OCI-LY3 (cell line): ENCODE results near the gene TP53.

ENCODE experiments used
- H2AFZ ChIP-seq: fragments of 200-600, 300-600 bp; shearing (Covaris generic); 2 replicates; pipeline ENCODE4 v1.6.0; 2014; ENCODE audit warnings: antibody characterized with exemption, low read depth, low read length
- H3K27ac ChIP-seq: fragments of 200-600, 300-600 bp; sonication (generic); 2 replicates; pipeline ENCODE4 v1.5.1; 2014; ENCODE audit warnings: mild to moderate bottlenecking, low read length, moderate library complexity, mixed read lengths
- H3K27me3 ChIP-seq: fragments of 200-600, 300-600 bp; sonication (generic); 2 replicates; pipeline ENCODE4 v1.6.1; 2014; ENCODE audit warnings: low read depth, low read length, mixed read lengths
- H3K36me3 ChIP-seq: fragments of 200-600, 300-600 bp; sonication (generic); replicated peaks from 2 replicates; pipeline ENCODE3; 2014; ENCODE audit warnings: low read depth, low read length, mixed read lengths
- H3K4me1 ChIP-seq: fragments of 300-600, 200-600 bp; sonication (generic); 2 replicates; pipeline ENCODE4 v1.6.1; 2014; ENCODE audit warnings: low read length, mixed read lengths
- H3K4me2 ChIP-seq: fragments of 200-600, 300-600 bp; sonication (generic); 2 replicates; pipeline ENCODE4 v1.6.1; 2014; ENCODE audit warnings: low read length, mixed read lengths
- H3K4me3 ChIP-seq: fragments of 300-600, 200-600 bp; sonication (generic); 2 replicates; pipeline ENCODE4 v1.5.1; 2014; ENCODE audit warnings: antibody characterized with exemption, mild to moderate bottlenecking, low read length, moderate library complexity
- H3K79me2 ChIP-seq: fragments of 300-600, 200-600 bp; shearing (Covaris generic); 2 replicates; pipeline ENCODE4 v1.6.1; 2014; ENCODE audit warnings: mild to moderate bottlenecking, low read length, mixed read lengths
- H3K9ac ChIP-seq: fragments of 300-600, 200-600 bp; shearing (Covaris generic); 2 replicates; pipeline ENCODE4 v1.6.0; 2014; ENCODE audit warnings: mild to moderate bottlenecking, low read length, moderate library complexity
- H3K9me3 ChIP-seq: fragments of 200-600, 300-600 bp; shearing (Covaris generic); 2 replicates; pipeline ENCODE4 v1.6.1; 2014; ENCODE audit warnings: low read length, mixed read lengths; ENCODE audit not compliant: insufficient read depth
- H4K20me1 ChIP-seq: fragments of 200-600, 300-600 bp; sonication (generic); 2 replicates; pipeline ENCODE4 v1.6.1; 2016; ENCODE audit warnings: low read length, mixed read lengths; ENCODE audit not compliant: insufficient read depth
- EZH2phosphoT487 ChIP-seq: fragments of 200-600 bp; shearing (Covaris generic); IDR thresholded peaks from 2 replicates; pipeline ENCODE4 v1.6.1; 2018; ENCODE audit warnings: antibody characterized with exemption, mixed run types, low read depth
- TF ChIP-seq, protein P1 (sequence below): fragments of 200-600, 300-600 bp; sonication (generic); IDR thresholded peaks from 2 replicates; pipeline ENCODE4 v1.5.1; 2014; ENCODE audit warnings: antibody characterized with exemption, low read length, low read depth

The TP53 gene

DNA sequence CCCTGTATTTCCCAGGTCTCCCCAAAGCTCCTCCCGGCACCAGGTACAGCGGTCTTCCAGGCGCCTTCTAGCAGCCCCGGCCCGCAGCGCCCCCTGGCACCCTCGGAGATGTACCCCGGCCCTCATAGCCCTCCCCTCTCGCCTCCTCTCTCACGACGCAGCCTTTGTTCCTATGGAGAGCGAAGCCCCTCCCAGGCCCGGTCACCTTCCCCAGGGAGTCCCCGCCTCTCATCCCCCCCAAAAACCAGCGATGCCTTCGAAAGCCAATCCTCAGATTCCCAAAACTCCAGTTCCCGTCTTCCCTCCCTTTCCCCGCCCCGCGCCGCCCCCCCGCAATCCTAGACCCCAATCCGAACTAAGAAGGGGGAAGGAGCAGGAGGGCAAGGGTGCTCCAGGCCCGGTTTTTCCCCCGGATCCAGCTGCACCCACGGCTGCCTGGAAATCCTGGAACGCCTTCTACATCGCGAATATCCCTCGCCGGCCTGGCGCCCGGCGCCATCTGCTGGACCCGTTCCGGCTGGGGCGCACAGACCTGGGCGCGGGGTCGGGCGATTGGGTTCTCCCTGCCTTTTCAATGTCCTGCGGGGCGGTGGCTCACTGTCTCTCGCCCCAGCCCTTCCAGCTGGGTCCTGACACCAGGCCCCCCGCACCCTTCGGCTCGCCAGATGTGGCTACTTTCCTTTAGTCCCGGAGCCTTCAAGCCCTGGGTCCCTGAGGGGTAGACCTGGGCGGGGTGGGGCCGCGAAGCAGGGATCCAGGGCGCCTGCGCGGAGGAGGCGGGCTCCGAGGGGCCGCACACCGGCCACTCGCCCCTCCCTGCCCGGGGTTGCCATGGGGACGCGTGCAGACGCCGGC is 29.8 kb upstream of the TP53 start, which contains the start of gene DNAH2:
TSS of gene DNAH2 (plus strand) at position 844 of the 855 bp plus-strand sequence. CDS start 1,991 bp downstream, outside the sequence.
- Histone ChIP-seq H3K9ac (peak within 1 kb of the TSS; percentile 57), H3K4me1 (peaks cover 9% of the 10 kb centered on the region), H3K4me3 (peak within 1 kb of the TSS; percentile 83), H3K9me3 (no peaks in the 10 kb centered on the region), H2AFZ (peak within 1 kb of the TSS; percentile 63; the same call in 1 of the 2 replicates), H3K36me3 (no peaks in the 10 kb centered on the region), H4K20me1 (no peaks in the 10 kb centered on the region), H3K27ac (no peak within 1 kb of the TSS), H3K4me2 (peak within 1 kb of the TSS; percentile 95), H3K27me3 (peaks cover 44% of the 10 kb centered on the region), H3K79me2 (no peaks in the 10 kb centered on the region)
- no peak for TF ChIP-seq EZH2phosphoT487
- TF ChIP-seq, protein P1, sequence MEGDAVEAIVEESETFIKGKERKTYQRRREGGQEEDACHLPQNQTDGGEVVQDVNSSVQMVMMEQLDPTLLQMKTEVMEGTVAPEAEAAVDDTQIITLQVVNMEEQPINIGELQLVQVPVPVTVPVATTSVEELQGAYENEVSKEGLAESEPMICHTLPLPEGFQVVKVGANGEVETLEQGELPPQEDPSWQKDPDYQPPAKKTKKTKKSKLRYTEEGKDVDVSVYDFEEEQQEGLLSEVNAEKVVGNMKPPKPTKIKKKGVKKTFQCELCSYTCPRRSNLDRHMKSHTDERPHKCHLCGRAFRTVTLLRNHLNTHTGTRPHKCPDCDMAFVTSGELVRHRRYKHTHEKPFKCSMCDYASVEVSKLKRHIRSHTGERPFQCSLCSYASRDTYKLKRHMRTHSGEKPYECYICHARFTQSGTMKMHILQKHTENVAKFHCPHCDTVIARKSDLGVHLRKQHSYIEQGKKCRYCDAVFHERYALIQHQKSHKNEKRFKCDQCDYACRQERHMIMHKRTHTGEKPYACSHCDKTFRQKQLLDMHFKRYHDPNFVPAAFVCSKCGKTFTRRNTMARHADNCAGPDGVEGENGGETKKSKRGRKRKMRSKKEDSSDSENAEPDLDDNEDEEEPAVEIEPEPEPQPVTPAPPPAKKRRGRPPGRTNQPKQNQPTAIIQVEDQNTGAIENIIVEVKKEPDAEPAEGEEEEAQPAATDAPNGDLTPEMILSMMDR = peak; percentile 52

DNA sequence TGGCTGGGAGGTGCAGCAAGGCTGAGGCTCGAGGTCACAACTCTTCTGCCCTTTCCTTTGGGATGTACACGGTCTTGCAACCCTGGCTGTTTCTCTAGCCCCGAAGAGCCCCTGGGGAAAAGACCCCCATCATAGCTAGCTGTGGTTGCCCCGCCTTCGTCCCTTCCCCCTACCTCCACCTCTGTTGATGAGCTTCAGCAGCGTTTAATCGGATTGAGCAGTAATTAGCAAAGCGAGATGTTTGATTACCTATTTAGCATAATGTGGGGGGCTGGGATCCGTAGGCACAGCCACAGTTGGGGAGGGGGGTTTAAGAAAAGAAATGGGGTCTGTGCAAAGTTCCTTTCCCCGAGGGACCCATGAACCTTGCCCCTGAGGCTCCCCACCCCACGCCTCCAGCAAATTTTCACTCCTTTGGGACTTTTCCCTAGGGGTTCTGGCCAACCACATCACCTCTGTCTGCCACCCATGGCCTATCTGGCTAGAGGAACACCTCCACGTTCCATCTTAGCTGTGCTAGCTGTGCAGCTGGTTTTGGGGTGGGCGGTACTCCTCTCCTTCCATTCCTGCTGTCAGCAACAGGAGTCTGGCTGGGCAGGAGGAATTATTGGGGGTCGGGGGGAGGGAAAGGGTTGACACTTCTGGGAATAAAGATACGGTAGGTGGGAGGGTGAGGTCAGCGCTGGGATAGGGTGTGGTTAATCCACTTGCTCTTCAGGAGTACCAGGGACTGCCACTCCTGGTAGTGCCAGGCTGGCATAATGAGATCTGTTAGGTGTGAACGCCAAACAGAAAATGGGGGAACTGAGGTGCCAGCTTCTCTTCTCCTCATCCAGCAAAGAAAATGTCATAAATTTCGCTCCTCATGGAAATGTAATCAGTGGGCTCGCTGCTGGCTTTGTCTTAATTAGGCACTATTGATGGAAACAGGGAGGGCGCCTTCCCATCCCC is 28.9 kb upstream of the TP53 start:
- no peaks in the 10 kb centered on the region for H4K20me1 ChIP-seq
- peak overlapping the region; percentile 63; the same call in 1 of the 2 replicates for H2AFZ ChIP-seq
- H3K9me3 ChIP-seq = no peaks in the 10 kb centered on the region
- H3K4me2 ChIP-seq = peak overlapping the region; percentile 95
- H3K79me2 ChIP-seq = no peaks in the 10 kb centered on the region
- no peak for TF ChIP-seq EZH2phosphoT487
- TF ChIP-seq, protein P1 = no peak
- H3K4me3 ChIP-seq = peak overlapping the region; percentile 83
- H3K9ac ChIP-seq = peak overlapping the region; percentile 57
- H3K4me1 ChIP-seq = peaks cover 9% of the 10 kb centered on the region
- peaks cover 44% of the 10 kb centered on the region for H3K27me3 ChIP-seq
- H3K36me3 ChIP-seq = no peaks in the 10 kb centered on the region
- H3K27ac ChIP-seq = no peak overlapping the region

DNA sequence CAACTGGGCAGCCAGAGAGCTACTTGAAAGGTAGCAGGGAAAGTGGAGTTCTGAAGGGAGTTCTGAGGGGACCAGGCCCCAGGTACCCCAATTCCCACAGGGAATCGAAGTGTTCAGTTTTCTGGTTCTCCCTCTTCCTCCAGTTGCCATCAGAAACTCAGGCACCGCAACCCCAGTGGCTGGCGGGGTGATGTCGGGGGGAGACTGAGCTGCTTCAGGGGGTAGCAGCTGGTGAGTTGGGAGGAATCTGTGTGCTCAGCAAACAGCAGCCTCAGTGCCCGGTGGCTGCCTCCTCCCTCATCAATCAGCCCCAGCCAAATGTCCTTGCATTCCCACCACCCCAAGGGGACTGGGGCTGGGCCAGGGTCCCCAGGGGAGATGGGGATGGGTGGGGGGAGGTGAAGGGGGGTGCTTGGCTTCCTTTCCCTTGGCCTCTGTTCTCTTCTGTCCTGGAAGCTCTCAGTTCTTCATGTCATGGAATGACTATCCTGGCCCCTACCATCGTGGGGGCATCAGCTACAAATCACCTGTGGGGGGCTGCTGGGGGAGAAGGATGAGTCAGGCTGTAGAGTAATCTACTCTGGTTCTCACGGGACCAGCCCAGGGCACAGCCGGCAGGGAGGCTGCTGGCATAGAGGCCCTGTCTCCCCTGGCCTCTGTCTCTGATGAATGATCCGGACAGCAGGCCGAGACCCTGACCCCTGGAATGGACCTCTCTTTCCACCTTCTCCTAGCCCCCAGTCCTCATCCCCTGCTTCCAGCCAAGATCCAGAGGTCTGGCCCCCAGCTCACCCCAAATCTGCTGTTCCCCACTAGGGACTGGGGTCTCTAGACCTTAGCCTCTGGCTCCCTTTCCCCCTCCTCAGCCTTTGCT is 27.7 kb upstream of the TP53 start:
- Histone ChIP-seq H3K4me1 (peaks cover 17% of the 10 kb centered on the region), H3K9ac (no peak overlapping the region), H3K79me2 (no peaks in the 10 kb centered on the region), H3K9me3 (no peaks in the 10 kb centered on the region), H4K20me1 (no peaks in the 10 kb centered on the region), H3K4me2 (no peak overlapping the region), H3K27ac (no peak overlapping the region), H3K4me3 (no peak overlapping the region), H3K36me3 (no peaks in the 10 kb centered on the region), H2AFZ (no peak overlapping the region), H3K27me3 (peaks cover 42% of the 10 kb centered on the region)
- TF ChIP-seq, protein P1 = no peak
- no peak for TF ChIP-seq EZH2phosphoT487
